ACHN (cell line): ENCODE results near the gene CNTD1.
"Not testable (repeated sequence)": the region's sequence is repeated elsewhere in the genome, so short reads cannot be mapped to it uniquely, and the experiment has no call there.

Source experiments
- DNase-seq: peaks from one replicate; pipeline ENCODE4 v3.0.0-alpha.2; 2015
- in situ Hi-C: cut with HindIII; loops from 2 replicates; pipeline ENCODE4 v1.10.0; 2017; ENCODE audit warnings: low sequenced_read_pairs, low pct_ligation_motif_present, low pct_unique_long_range_greater_than_20kb

Gene CNTD1

GRCh38 chr17:42853968-42854790 lies 55.5 kb downstream of the CNTD1 start:
- in situ Hi-C loops, result no loop called here

GRCh38 chr17:42855048-42855596 lies 56.5 kb downstream of the CNTD1 start:
- in situ Hi-C loops, result no loop called here
- DNase-seq, result no peak

More at GRCh38 chr17:42853968-42854790, 55.5 kb downstream of the CNTD1 start:
- DNase-seq, result no peak

GRCh38 chr17:42856093-42856492 lies 57.4 kb downstream of the CNTD1 start:
- DNase-seq, in situ Hi-C loops: not testable (repeated sequence)

DNA sequence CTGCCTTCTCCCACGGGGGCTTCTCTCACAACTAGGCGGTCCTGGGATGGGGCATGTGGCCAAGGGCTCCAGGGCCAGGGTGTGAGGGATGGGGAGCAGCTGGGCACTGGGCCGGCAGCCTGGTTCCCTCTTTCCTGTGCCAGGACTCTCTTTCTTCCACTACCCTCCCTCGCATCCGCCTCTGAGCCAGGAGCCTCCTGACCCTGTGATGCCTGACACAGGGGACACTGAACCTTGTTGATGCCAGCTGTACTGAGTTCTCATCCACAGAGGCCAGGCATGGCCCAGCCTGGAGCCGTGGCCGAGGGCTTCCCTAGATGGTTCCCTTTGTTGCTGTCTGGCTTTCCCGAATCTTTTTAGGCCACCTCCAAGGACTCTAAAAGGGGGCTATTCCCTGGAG lies 57.9 kb downstream of the CNTD1 start:
- DNase-seq, in situ Hi-C loops: not testable (repeated sequence)

- DNase-seq, result no peak
- in situ Hi-C loops, result no loop called here
These were observed 58.7 kb downstream of the CNTD1 start for GRCh38 chr17:42857389-42857788.
